ENCODE data around the gene KIR2DL4.
"Not testable (repeated sequence)": the region's sequence is repeated elsewhere in the genome, so short reads cannot be mapped to it uniquely, and the experiment has no call there.

KIR2DL4 gene

GRCh38 chr19:54814571-54814970 lies 11.2 kb downstream of the KIR2DL4 start:
- not testable (repeated sequence) for H3K27ac ChIP-seq (replicated peaks; ENCODE audit: low read length); H3K4me2 ChIP-seq (ENCODE audit: insufficient read depth, low read length, poor library complexity, severe bottlenecking); H2AFZ ChIP-seq (ENCODE audit: low read length); H3K14ac ChIP-seq (ENCODE audit: low read length); H2BK15ac ChIP-seq (ENCODE audit: low read length); H2AK5ac ChIP-seq (ENCODE audit: low read depth, low read length); H2BK12ac ChIP-seq (ENCODE audit: low read length); H4K91ac ChIP-seq (ENCODE audit: low read depth, low read length, poor library complexity); H3K4me3 ChIP-seq (ENCODE audit: low read length in 2 of 2); H3K4ac ChIP-seq (ENCODE audit: low read length); H4K8ac ChIP-seq (ENCODE audit: low read depth, low read length); H3K27me3 ChIP-seq (ENCODE audit: control insufficient read depth in 3 of 3, insufficient read depth in 3 of 3, low read depth in 1 of 3, low read length in 3 of 3); DNase-seq (ENCODE audit: low spot score); H3K9ac ChIP-seq (ENCODE audit: low read depth, low read length, poor library complexity); H3K18ac ChIP-seq (ENCODE audit: low read length); H3K36me3 ChIP-seq (replicated peaks in 1 of 2; ENCODE audit: control insufficient read depth in 2 of 2, insufficient read depth in 2 of 2, low read length in 2 of 2); H3K4me1 ChIP-seq (ENCODE audit: control insufficient read depth in 2 of 2, insufficient read depth in 1 of 2, low read depth in 1 of 2, low read length in 2 of 2); H2BK120ac ChIP-seq (ENCODE audit: low read depth, low read length); H2BK5ac ChIP-seq (ENCODE audit: low read length); H3K79me1 ChIP-seq (ENCODE audit: low read depth, low read length); H3K23ac ChIP-seq (ENCODE audit: low read depth, low read length, poor library complexity)
- WGBS, 2 donors (ENCODE audit: extremely low coverage in 2 of 2, insufficient read length in 2 of 2, insufficient replicate concordance in 1 of 2), result no CpG with 5 or more reads among the region's 3 CpGs
- H3K9me3 ChIP-seq (replicated peaks in 1 of 2; ENCODE audit: control insufficient read depth in 2 of 2, insufficient read depth in 1 of 2, low read depth in 1 of 2, low read length in 2 of 2), result peaks cover 0 to 21% of the 10 kb centered on the region in 2 donors

GRCh38 chr19:54816251-54816650 lies 12.8 kb downstream of the KIR2DL4 start, which contains the start of gene KIR3DL1:
Gene KIR3DL1, plus strand, starts transcription at chr19:54816468.
- H4K8ac ChIP-seq (ENCODE audit: low read depth, low read length); H3K36me3 ChIP-seq (replicated peaks in 1 of 2; ENCODE audit: control insufficient read depth in 2 of 2, insufficient read depth in 2 of 2, low read length in 2 of 2); H2AFZ ChIP-seq (ENCODE audit: low read length); H3K4me2 ChIP-seq (ENCODE audit: insufficient read depth, low read length, poor library complexity, severe bottlenecking); H3K23ac ChIP-seq (ENCODE audit: low read depth, low read length, poor library complexity); H3K27me3 ChIP-seq (ENCODE audit: control insufficient read depth in 3 of 3, insufficient read depth in 3 of 3, low read depth in 1 of 3, low read length in 3 of 3); H3K14ac ChIP-seq (ENCODE audit: low read length); H3K18ac ChIP-seq (ENCODE audit: low read length); H3K27ac ChIP-seq (replicated peaks; ENCODE audit: low read length); H2BK120ac ChIP-seq (ENCODE audit: low read depth, low read length); H3K9ac ChIP-seq (ENCODE audit: low read depth, low read length, poor library complexity); H4K91ac ChIP-seq (ENCODE audit: low read depth, low read length, poor library complexity); H2AK5ac ChIP-seq (ENCODE audit: low read depth, low read length); DNase-seq (ENCODE audit: low spot score); H3K4me1 ChIP-seq (ENCODE audit: control insufficient read depth in 2 of 2, insufficient read depth in 1 of 2, low read depth in 1 of 2, low read length in 2 of 2); H2BK15ac ChIP-seq (ENCODE audit: low read length); H2BK12ac ChIP-seq (ENCODE audit: low read length); H2BK5ac ChIP-seq (ENCODE audit: low read length); H3K79me1 ChIP-seq (ENCODE audit: low read depth, low read length); H3K4ac ChIP-seq (ENCODE audit: low read length); H3K4me3 ChIP-seq (ENCODE audit: low read length in 2 of 2): not testable (repeated sequence)
- H3K9me3 ChIP-seq (replicated peaks in 1 of 2; ENCODE audit: control insufficient read depth in 2 of 2, insufficient read depth in 1 of 2, low read depth in 1 of 2, low read length in 2 of 2), result peaks cover 0 to 19% of the 10 kb centered on the region in 2 donors
- no CpG with 5 or more reads among the region's 17 CpGs for whole genome bisulfite sequencing, 2 donors (ENCODE audit: extremely low coverage in 2 of 2, insufficient read length in 2 of 2, insufficient replicate concordance in 1 of 2)

GRCh38 chr19:54817670-54818536 lies 14.5 kb downstream of the KIR2DL4 start:
- Histone ChIP-seq H3K4me2 (ENCODE audit: insufficient read depth, low read length, poor library complexity, severe bottlenecking) (no peak overlapping the region), H2BK120ac (ENCODE audit: low read depth, low read length) (no peak overlapping the region), H3K4me3 (ENCODE audit: low read length in 2 of 2) (no peak overlapping the region), H3K36me3 (replicated peaks in 1 of 2; ENCODE audit: control insufficient read depth in 2 of 2, insufficient read depth in 2 of 2, low read length in 2 of 2) (no peaks in the 10 kb centered on the region), H3K23ac (ENCODE audit: low read depth, low read length, poor library complexity) (no peak overlapping the region), H3K14ac (ENCODE audit: low read length) (no peak overlapping the region), H3K9me3 (replicated peaks in 1 of 2; ENCODE audit: control insufficient read depth in 2 of 2, insufficient read depth in 1 of 2, low read depth in 1 of 2, low read length in 2 of 2) (peaks cover 0 to 15% of the 10 kb centered on the region in 2 donors), H3K27ac (replicated peaks; ENCODE audit: low read length) (no peak overlapping the region), H3K27me3 (ENCODE audit: control insufficient read depth in 3 of 3, insufficient read depth in 3 of 3, low read depth in 1 of 3, low read length in 3 of 3) (no peaks in the 10 kb centered on the region), H2BK12ac (ENCODE audit: low read length) (no peak overlapping the region), H4K8ac (ENCODE audit: low read depth, low read length) (no peak overlapping the region), H3K79me1 (ENCODE audit: low read depth, low read length) (no peaks in the 10 kb centered on the region), H2BK15ac (ENCODE audit: low read length) (no peak overlapping the region), H2BK5ac (ENCODE audit: low read length) (no peak overlapping the region), H4K91ac (ENCODE audit: low read depth, low read length, poor library complexity) (no peak overlapping the region), H3K4ac (ENCODE audit: low read length) (no peak overlapping the region), H3K4me1 (ENCODE audit: control insufficient read depth in 2 of 2, insufficient read depth in 1 of 2, low read depth in 1 of 2, low read length in 2 of 2) (no peaks in the 10 kb centered on the region), H3K18ac (ENCODE audit: low read length) (no peak overlapping the region), H2AFZ (ENCODE audit: low read length) (no peak overlapping the region), H3K9ac (ENCODE audit: low read depth, low read length, poor library complexity) (no peak overlapping the region), H2AK5ac (ENCODE audit: low read depth, low read length) (no peak overlapping the region)
- no CpG with 5 or more reads among the region's 15 CpGs for WGBS, 2 donors (ENCODE audit: extremely low coverage in 2 of 2, insufficient read length in 2 of 2, insufficient replicate concordance in 1 of 2)
- DNase-seq (ENCODE audit: low spot score), result no peak

GRCh38 chr19:54824416-54824815 lies 21.0 kb downstream of the KIR2DL4 start:
- H2BK5ac ChIP-seq (ENCODE audit: low read length), result not testable (repeated sequence)

More at GRCh38 chr19:54824416-54824815, 21.0 kb downstream of the KIR2DL4 start:
- H3K79me1 ChIP-seq (ENCODE audit: low read depth, low read length); H2BK15ac ChIP-seq (ENCODE audit: low read length); H3K9me3 ChIP-seq (replicated peaks in 1 of 2; ENCODE audit: control insufficient read depth in 2 of 2, insufficient read depth in 1 of 2, low read depth in 1 of 2, low read length in 2 of 2); H3K4me1 ChIP-seq (ENCODE audit: control insufficient read depth in 2 of 2, insufficient read depth in 1 of 2, low read depth in 1 of 2, low read length in 2 of 2); H3K23ac ChIP-seq (ENCODE audit: low read depth, low read length, poor library complexity); H3K4me3 ChIP-seq (ENCODE audit: low read length in 2 of 2); H3K36me3 ChIP-seq (replicated peaks in 1 of 2; ENCODE audit: control insufficient read depth in 2 of 2, insufficient read depth in 2 of 2, low read length in 2 of 2); H4K8ac ChIP-seq (ENCODE audit: low read depth, low read length); H3K4me2 ChIP-seq (ENCODE audit: insufficient read depth, low read length, poor library complexity, severe bottlenecking); H3K4ac ChIP-seq (ENCODE audit: low read length); H3K9ac ChIP-seq (ENCODE audit: low read depth, low read length, poor library complexity); H3K14ac ChIP-seq (ENCODE audit: low read length); H4K91ac ChIP-seq (ENCODE audit: low read depth, low read length, poor library complexity); H3K27ac ChIP-seq (replicated peaks; ENCODE audit: low read length); DNase-seq (ENCODE audit: low spot score); H3K18ac ChIP-seq (ENCODE audit: low read length); H3K27me3 ChIP-seq (ENCODE audit: control insufficient read depth in 3 of 3, insufficient read depth in 3 of 3, low read depth in 1 of 3, low read length in 3 of 3); H2AFZ ChIP-seq (ENCODE audit: low read length); H2BK120ac ChIP-seq (ENCODE audit: low read depth, low read length); H2BK12ac ChIP-seq (ENCODE audit: low read length); H2AK5ac ChIP-seq (ENCODE audit: low read depth, low read length): not testable (repeated sequence)
- no CpG with 5 or more reads among the region's 4 CpGs for WGBS, 2 donors (ENCODE audit: extremely low coverage in 2 of 2, insufficient read length in 2 of 2, insufficient replicate concordance in 1 of 2)
